ENCODE results near the gene USP22. TPM values are rescaled to one million over a fixed set of nuclear protein-coding genes. Genes with fewer than 3 reads are reported as not detected.

The USP22 gene
- total and polyA plus RNA-seq, 2 of the 13 experiments (the other 11 are each of a cell fraction or from before 2014, with no cell fraction given) = 98.0 to 130 TPM

- WGBS (ENCODE audit: low lambda C conversion rate) = 99% methylated on average over 7 of the region's 7 CpGs
- no peaks in the 10 kb centered on the region for H3K27me3 ChIP-seq (ENCODE audit: control insufficient read depth in 1 of 2, insufficient read depth in 2 of 2, low read length in 2 of 2)
- H3K9ac ChIP-seq (ENCODE audit: insufficient read depth, low read depth, low read length) = no peak overlapping the region
- intact Hi-C loops (cut with micrococcal nuclease; ENCODE audit: unreplicated experiment) (no loop called here), in situ Hi-C loops (cut with HindIII; ENCODE audit: extremely low pct_ligation_motif_present, low pct_unique_long_range_greater_than_20kb) (no loop called here)
- TF ChIP-seq POLR2G (IDR thresholded peaks at IDR 0.05; ENCODE audit: low read depth, low read length) (0 out of 2 replicates have a peak, but pooled peaks have one; percentile 1), PRDM10 (CRISPR knock-in tag; IDR thresholded peaks at IDR 0.05; ENCODE audit: low read depth) (no peak)
- TF ChIP-seq, protein P1, sequence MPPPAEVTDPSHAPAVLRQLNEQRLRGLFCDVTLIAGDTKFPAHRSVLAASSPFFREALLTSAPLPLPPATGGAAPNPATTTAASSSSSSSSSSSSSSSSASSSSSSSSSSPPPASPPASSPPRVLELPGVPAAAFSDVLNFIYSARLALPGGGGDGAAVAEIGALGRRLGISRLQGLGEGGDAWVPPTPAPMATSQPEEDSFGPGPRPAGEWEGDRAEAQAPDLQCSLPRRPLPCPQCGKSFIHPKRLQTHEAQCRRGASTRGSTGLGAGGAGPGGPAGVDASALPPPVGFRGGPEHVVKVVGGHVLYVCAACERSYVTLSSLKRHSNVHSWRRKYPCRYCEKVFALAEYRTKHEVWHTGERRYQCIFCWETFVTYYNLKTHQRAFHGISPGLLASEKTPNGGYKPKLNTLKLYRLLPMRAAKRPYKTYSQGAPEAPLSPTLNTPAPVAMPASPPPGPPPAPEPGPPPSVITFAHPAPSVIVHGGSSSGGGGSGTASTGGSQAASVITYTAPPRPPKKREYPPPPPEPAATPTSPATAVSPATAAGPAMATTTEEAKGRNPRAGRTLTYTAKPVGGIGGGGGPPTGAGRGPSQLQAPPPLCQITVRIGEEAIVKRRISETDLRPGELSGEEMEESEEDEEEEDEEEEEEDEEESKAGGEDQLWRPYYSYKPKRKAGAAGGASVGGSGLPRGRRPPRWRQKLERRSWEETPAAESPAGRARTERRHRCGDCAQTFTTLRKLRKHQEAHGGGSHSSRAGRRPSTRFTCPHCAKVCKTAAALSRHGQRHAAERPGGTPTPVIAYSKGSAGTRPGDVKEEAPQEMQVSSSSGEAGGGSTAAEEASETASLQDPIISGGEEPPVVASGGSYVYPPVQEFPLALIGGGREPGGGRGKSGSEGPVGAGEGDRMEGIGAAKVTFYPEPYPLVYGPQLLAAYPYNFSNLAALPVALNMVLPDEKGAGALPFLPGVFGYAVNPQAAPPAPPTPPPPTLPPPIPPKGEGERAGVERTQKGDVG (CRISPR knock-in tag; IDR thresholded peaks at IDR 0.05; ENCODE audit: borderline replicate concordance) = no peak
- POLR2A ChIA-PET = no interaction called here
- ATAC-seq = no peak
- no peak overlapping the region for H2AFZ ChIP-seq (ENCODE audit: low read length)
- H3K4me3 ChIP-seq (replicated peaks in 1 of 3; ENCODE audit: insufficient read depth in 1 of 3, low read depth in 2 of 3, low read length in 3 of 3) = no peak overlapping the region
- CTCF ChIA-PET (ENCODE audit: low intra/inter-chr PET ratio, low total read pairs) = no interaction called here
- peaks cover 55% of the 10 kb centered on the region for H4K20me1 ChIP-seq (ENCODE audit: insufficient read depth, low read length)
- DNase-seq (ENCODE audit: low spot score) = no peak
- H3K4me1 ChIP-seq (ENCODE audit: insufficient read depth, low read length) = no peaks in the 10 kb centered on the region
- FAIRE-seq = no peak
- H3K79me2 ChIP-seq (ENCODE audit: insufficient read depth, low read length) = peaks cover 26% of the 10 kb centered on the region
- BruUV-seq (replicated peaks) = no TSS peak
- no peak overlapping the region for H3K4me2 ChIP-seq (ENCODE audit: low read depth, low read length)
- H3K27ac ChIP-seq (ENCODE audit: extremely low read length, insufficient read depth, low read length) = no peak overlapping the region
- H3K36me3 ChIP-seq (replicated peaks in 1 of 2; ENCODE audit: control insufficient read depth in 1 of 2, insufficient read depth in 2 of 2, low read length in 2 of 2) = peaks cover 66 to 97% of the 10 kb centered on the region in 2 experiments
- H3K9me3 ChIP-seq (ENCODE audit: low read length) = no peaks in the 10 kb centered on the region
Measured at GRCh38 chr17:21016826-21017225, 26.0 kb downstream of the USP22 start.
